Measurements from ENCODE around the gene ZFYVE21.

GRCh38 chr14:103699261-103699661 is 16.3 kb upstream of the ZFYVE21 start:
- TF ChIP-seq POLR2A (IDR thresholded peaks at IDR 0.05) (no peak), CTCF (IDR thresholded peaks at IDR 0.05 in 8 of 11, conservative IDR thresholded peaks at IDR 0.05 in 3 of 11) (no peak)

Measured in spleen (tissue), 7 donors.